HepG2 (cell line): ENCODE data around the gene GPR155. TPM values are rescaled to one million over a fixed set of nuclear protein-coding genes. Genes with fewer than 3 reads are reported as not detected.

Experiments used
- ATAC-seq: fragments of 200-7000 bp; cut with Tn5 transposase; 3 replicates; pipeline ENCODE4 v1.9.1; 2020; ENCODE audit warnings: mild to moderate bottlenecking, moderate library complexity
- BruUV-seq: library from RNA; stranded (reverse); fragments of 400-500 nt; replicated peaks from 2 replicates; lab custom pipeline; 2021; lab: Mats Ljungman, UMichigan
- CTCF ChIA-PET: fragments of 300-600 bp; formaldehyde crosslinking; extraction: SDS; loops from one replicate; lab custom pipeline; 2021; ENCODE audit warnings: low total read pairs, inconsistent platforms, low intra/inter-chr PET ratio; lab: Yijun Ruan, JAX
- POLR2A ChIA-PET: fragments of 350-600 bp; sonication (Branson Sonifier 250); formaldehyde crosslinking; loops from one replicate; lab custom pipeline; 2020; ENCODE audit warnings: antibody characterized with exemption, inconsistent platforms; lab: Yijun Ruan, JAX
- DNase-seq: peaks from one replicate; pipeline ENCODE4 v3.0.0-alpha.2; 2015; ENCODE audit warnings: low spot score
- FAIRE-seq: peaks from 3 replicates; lab custom pipeline; 2011; peaks lifted over from hg19 to GRCh38; lab: Jason Lieb, UNC
- H2AFZ ChIP-seq: one replicate; pipeline ENCODE4 v1.6.1; 2011; ENCODE audit warnings: low read length, inconsistent platforms
- H3K27ac ChIP-seq: fragments of 300-600 bp; 3 replicates; pipeline ENCODE4 v1.8.0; 2011; ENCODE audit warnings: mixed run types, mild to moderate bottlenecking, mixed read lengths, low read length, inconsistent platforms; ENCODE audit not compliant: insufficient read depth; ENCODE audit errors: extremely low read length
- H3K27me3 ChIP-seq, 2 experiments: fragments of 200-600 bp in 1 of 2; 2 replicates in 1 of 2; 3 replicates in 1 of 2; pipeline versions ENCODE4 v1.6.0 to v1.8.0; 2011; ENCODE audit warnings: low read length in 2 of 2, mild to moderate bottlenecking in 2 of 2, moderate library complexity in 2 of 2, inconsistent platforms in 1 of 2; ENCODE audit not compliant: insufficient read depth in 2 of 2, control insufficient read depth in 1 of 2
- H3K36me3 ChIP-seq, 2 experiments: fragments of 200-600 bp in 1 of 2; replicated peaks in 1 of 2; 2 replicates in 1 of 2; 3 replicates in 1 of 2; pipeline versions ENCODE4 v1.5.1 to v1.8.0; 2011; ENCODE audit warnings: low read length in 2 of 2, inconsistent platforms in 1 of 2; ENCODE audit not compliant: insufficient read depth in 2 of 2, control insufficient read depth in 1 of 2
- H3K4me1 ChIP-seq: 2 replicates; pipeline ENCODE4 v1.5.1; 2012; ENCODE audit warnings: low read length, inconsistent platforms; ENCODE audit not compliant: insufficient read depth
- H3K4me2 ChIP-seq: 2 replicates; pipeline ENCODE4 v1.6.0; 2011; ENCODE audit warnings: low read depth, low read length, inconsistent platforms
- H3K4me3 ChIP-seq, 3 experiments: fragments of 200-600 bp in 1 of 3; sonication (generic), shearing (Covaris generic) in 1 of 3; replicated peaks in 1 of 3; 2 replicates each; pipeline ENCODE4 v1.5.1; 2011 to 2016; ENCODE audit warnings: low read length in 3 of 3, inconsistent platforms in 2 of 3, low read depth in 2 of 3, mild to moderate bottlenecking in 2 of 3, control low read depth in 1 of 3, mixed read lengths in 1 of 3; ENCODE audit not compliant: insufficient read depth in 1 of 3
- H3K79me2 ChIP-seq: one replicate; pipeline ENCODE4 v1.6.1; 2011; ENCODE audit warnings: low read length, inconsistent platforms; ENCODE audit not compliant: insufficient read depth
- H3K9ac ChIP-seq: 2 replicates; pipeline ENCODE4 v1.6.0; 2011; ENCODE audit warnings: mild to moderate bottlenecking, low read depth, low read length, inconsistent platforms; ENCODE audit not compliant: insufficient read depth
- H3K9me3 ChIP-seq: 2 replicates; pipeline ENCODE4 v1.5.1; 2012; ENCODE audit warnings: mild to moderate bottlenecking, low read length
- H4K20me1 ChIP-seq: 2 replicates; pipeline ENCODE4 v1.6.0; 2011; ENCODE audit warnings: inconsistent platforms, mild to moderate bottlenecking, low read length, moderate library complexity; ENCODE audit not compliant: insufficient read depth
- HMGXB3 ChIP-seq: sonication (generic); formaldehyde crosslinking; IDR thresholded peaks from 2 replicates; pipeline ENCODE4 v1.4.0; 2020; ENCODE audit warnings: missing genetic modification reagents, borderline replicate concordance
- RERE ChIP-seq: IDR thresholded peaks from 2 replicates; pipeline ENCODE4 v1.6.1; 2016; ENCODE audit warnings: low read depth, missing genetic modification reagents, missing compliant biosample characterization
- SNAI1 ChIP-seq: sonication (generic); formaldehyde crosslinking; IDR thresholded peaks from 2 replicates; pipeline ENCODE4 v1.5.0; 2020; ENCODE audit warnings: mild to moderate bottlenecking, missing genetic modification reagents, borderline replicate concordance
- SRSF9 ChIP-seq: fragments of 200-400 bp; formaldehyde crosslinking; IDR thresholded peaks from 2 replicates; pipeline ENCODE4 v1.6.1; 2018; ENCODE audit warnings: borderline replicate concordance, mild to moderate bottlenecking, low read depth, low read length; ENCODE audit not compliant: insufficient read depth, poor library complexity, severe bottlenecking
- TBX2 ChIP-seq: sonication (generic); formaldehyde crosslinking; IDR thresholded peaks from 2 replicates; pipeline ENCODE4 v1.5.0; 2020; ENCODE audit warnings: missing genetic modification reagents, mild to moderate bottlenecking, borderline replicate concordance
- THRA ChIP-seq: sonication (generic); formaldehyde crosslinking; IDR thresholded peaks from 2 replicates; pipeline ENCODE4 v1.4.0; 2020; ENCODE audit warnings: missing genetic modification reagents, borderline replicate concordance
- ZNF18 ChIP-seq: sonication (generic); formaldehyde crosslinking; IDR thresholded peaks from 2 replicates; pipeline ENCODE4 v1.8.0; 2022; ENCODE audit warnings: mild to moderate bottlenecking, missing genetic modification reagents; ENCODE audit not compliant: insufficient replicate concordance
- ZNF496 ChIP-seq: sonication (generic); formaldehyde crosslinking; IDR thresholded peaks from 2 replicates; pipeline ENCODE4 v1.8.1; 2023; ENCODE audit warnings: mild to moderate bottlenecking, moderate library complexity, missing genetic modification reagents; ENCODE audit not compliant: insufficient replicate concordance
- ZNF619 ChIP-seq: sonication (generic); formaldehyde crosslinking; IDR thresholded peaks from 2 replicates; pipeline ENCODE4 v1.4.0; 2020; ENCODE audit warnings: mild to moderate bottlenecking, missing genetic modification reagents
- WGBS: methylation state at CpG from one replicate; pipeline ENCODE4 v1.1.6; 2017; ENCODE audit warnings: low lambda C conversion rate; 5-methylcytosine and 5-hydroxymethylcytosine counted together
- in situ Hi-C: cut with HindIII; loops from 2 replicates; pipeline ENCODE4 v1.10.0; 2017; ENCODE audit warnings: low pct_unique_long_range_greater_than_20kb; ENCODE audit not compliant: extremely low pct_ligation_motif_present
- intact Hi-C: fragments of 100-400 bp; cut with micrococcal nuclease; formaldehyde crosslinking; loops from one replicate; pipeline ENCODE4 v1.10.0; 2022; ENCODE audit not compliant: unreplicated experiment
- polyA plus RNA-seq, 8 experiments: library from polyadenylated mRNA; depleted of rRNA in 3 of 8; stranded (reverse) in 7 of 8; unstranded in 1 of 8; fragments of >200 nt; fragmentation: Illumina TruSeq in 4 of 8; extraction: Trizol in 4 of 8; gene quantifications; 2 replicates each; pipeline versions ENCODE4 v1.2.1 to v1.2.3, GENCODE V29; 2011 to 2016; ENCODE audit warnings: low read depth in 4 of 8, missing spikeins in 1 of 8, mixed read lengths in 1 of 8; ENCODE audit not compliant: insufficient read depth in 1 of 8
- total RNA-seq, 5 experiments: library from RNA; depleted of rRNA; stranded (reverse); fragments of >200 nt; fragmentation: Illumina TruSeq; extraction: Trizol; gene quantifications; 2 replicates each; pipeline ENCODE4 v1.2.3, GENCODE V29; 2016; ENCODE audit warnings: low read depth in 1 of 5

Gene GPR155
- total and polyA plus RNA-seq, 2 of the 13 experiments (the other 11 are each of a cell fraction or from before 2014, with no cell fraction given) = 0.15 to 0.49 TPM

GRCh38 chr2:174503161-174503809 is 16.5 kb upstream of the GPR155 start:
- Histone ChIP-seq H2AFZ (no peak overlapping the region), H3K27me3 (peaks cover 1 to 9% of the 10 kb centered on the region in 2 experiments; a peak in 1 of 5 replicates), H3K27ac (no peak overlapping the region), H3K4me2 (no peak overlapping the region), H3K9ac (no peak overlapping the region), H4K20me1 (no peaks in the 10 kb centered on the region), H3K9me3 (peaks cover 17% of the 10 kb centered on the region), H3K36me3 (no peaks in the 10 kb centered on the region), H3K4me3 (no peak overlapping the region), H3K79me2 (no peaks in the 10 kb centered on the region), H3K4me1 (no peaks in the 10 kb centered on the region)
- CTCF ChIA-PET = no interaction called here
- in situ Hi-C loops (no loop called here), intact Hi-C loops (no loop called here)
- 1% methylated on average over 3 of the region's 3 CpGs for WGBS
- no peak for FAIRE-seq
- POLR2A ChIA-PET = no interaction called here
- ATAC-seq = no peak
- no peak for DNase-seq
- BruUV-seq = no TSS peak
- no peak for TF ChIP-seq ZNF18
- no peak for TF ChIP-seq TBX2 (CRISPR knock-in tag)
- TF ChIP-seq ZNF496 (CRISPR knock-in tag) = no peak
- no peak for TF ChIP-seq THRA (CRISPR knock-in tag)
- TF ChIP-seq RERE (CRISPR knock-in tag) = no peak
- TF ChIP-seq ZNF619 (CRISPR knock-in tag) = no peak
- no peak for TF ChIP-seq HMGXB3 (CRISPR knock-in tag)
- TF ChIP-seq SNAI1 (CRISPR knock-in tag) = no peak
- TF ChIP-seq SRSF9 = no peak
